HepG2 (cell line): ENCODE results near the gene PGM2. TPM values are rescaled to one million over a fixed set of nuclear protein-coding genes. Genes with fewer than 3 reads are reported as not detected.

Source experiments
- ATAC-seq: fragments of 200-7000 bp; cut with Tn5 transposase; 3 replicates; pipeline ENCODE4 v1.9.1; 2020; ENCODE audit warnings: mild to moderate bottlenecking, moderate library complexity
- BruUV-seq: library from RNA; stranded (reverse); fragments of 400-500 nt; replicated peaks from 2 replicates; lab custom pipeline; 2021; lab: Mats Ljungman, UMichigan
- CTCF ChIA-PET: fragments of 300-600 bp; formaldehyde crosslinking; extraction: SDS; loops from one replicate; lab custom pipeline; 2021; ENCODE audit warnings: low total read pairs, inconsistent platforms, low intra/inter-chr PET ratio; lab: Yijun Ruan, JAX
- POLR2A ChIA-PET: fragments of 350-600 bp; sonication (Branson Sonifier 250); formaldehyde crosslinking; loops from one replicate; lab custom pipeline; 2020; ENCODE audit warnings: antibody characterized with exemption, inconsistent platforms; lab: Yijun Ruan, JAX
- DNase-seq: peaks from one replicate; pipeline ENCODE4 v3.0.0-alpha.2; 2015; ENCODE audit warnings: low spot score
- FAIRE-seq: peaks from 3 replicates; lab custom pipeline; 2011; peaks lifted over from hg19 to GRCh38; lab: Jason Lieb, UNC
- H2AFZ ChIP-seq: one replicate; pipeline ENCODE4 v1.6.1; 2011; ENCODE audit warnings: low read length, inconsistent platforms
- H3K27ac ChIP-seq: fragments of 300-600 bp; 3 replicates; pipeline ENCODE4 v1.8.0; 2011; ENCODE audit warnings: mixed run types, mild to moderate bottlenecking, mixed read lengths, low read length, inconsistent platforms; ENCODE audit not compliant: insufficient read depth; ENCODE audit errors: extremely low read length
- H3K27me3 ChIP-seq, 2 experiments: fragments of 200-600 bp in 1 of 2; 2 replicates in 1 of 2; 3 replicates in 1 of 2; pipeline versions ENCODE4 v1.6.0 to v1.8.0; 2011; ENCODE audit warnings: low read length in 2 of 2, mild to moderate bottlenecking in 2 of 2, moderate library complexity in 2 of 2, inconsistent platforms in 1 of 2; ENCODE audit not compliant: insufficient read depth in 2 of 2, control insufficient read depth in 1 of 2
- H3K36me3 ChIP-seq, 2 experiments: fragments of 200-600 bp in 1 of 2; replicated peaks in 1 of 2; 2 replicates in 1 of 2; 3 replicates in 1 of 2; pipeline versions ENCODE4 v1.5.1 to v1.8.0; 2011; ENCODE audit warnings: low read length in 2 of 2, inconsistent platforms in 1 of 2; ENCODE audit not compliant: insufficient read depth in 2 of 2, control insufficient read depth in 1 of 2
- H3K4me1 ChIP-seq: 2 replicates; pipeline ENCODE4 v1.5.1; 2012; ENCODE audit warnings: low read length, inconsistent platforms; ENCODE audit not compliant: insufficient read depth
- H3K4me2 ChIP-seq: 2 replicates; pipeline ENCODE4 v1.6.0; 2011; ENCODE audit warnings: low read depth, low read length, inconsistent platforms
- H3K4me3 ChIP-seq, 3 experiments: fragments of 200-600 bp in 1 of 3; sonication (generic), shearing (Covaris generic) in 1 of 3; replicated peaks in 1 of 3; 2 replicates each; pipeline ENCODE4 v1.5.1; 2011 to 2016; ENCODE audit warnings: low read length in 3 of 3, inconsistent platforms in 2 of 3, low read depth in 2 of 3, mild to moderate bottlenecking in 2 of 3, control low read depth in 1 of 3, mixed read lengths in 1 of 3; ENCODE audit not compliant: insufficient read depth in 1 of 3
- H3K79me2 ChIP-seq: one replicate; pipeline ENCODE4 v1.6.1; 2011; ENCODE audit warnings: low read length, inconsistent platforms; ENCODE audit not compliant: insufficient read depth
- H3K9ac ChIP-seq: 2 replicates; pipeline ENCODE4 v1.6.0; 2011; ENCODE audit warnings: mild to moderate bottlenecking, low read depth, low read length, inconsistent platforms; ENCODE audit not compliant: insufficient read depth
- H3K9me3 ChIP-seq: 2 replicates; pipeline ENCODE4 v1.5.1; 2012; ENCODE audit warnings: mild to moderate bottlenecking, low read length
- H4K20me1 ChIP-seq: 2 replicates; pipeline ENCODE4 v1.6.0; 2011; ENCODE audit warnings: inconsistent platforms, mild to moderate bottlenecking, low read length, moderate library complexity; ENCODE audit not compliant: insufficient read depth
- BRCA1 ChIP-seq: sonication (generic); formaldehyde crosslinking; IDR thresholded peaks from 2 replicates; pipeline ENCODE4 v1.4.0; 2020; ENCODE audit warnings: missing genetic modification reagents
- FLYWCH1 ChIP-seq: sonication (generic); formaldehyde crosslinking; IDR thresholded peaks from 2 replicates; pipeline ENCODE4 v1.8.1; 2023; ENCODE audit warnings: mild to moderate bottlenecking, missing genetic modification reagents
- HHEX ChIP-seq: IDR thresholded peaks from 2 replicates; pipeline ENCODE4 v1.6.1; 2016; ENCODE audit warnings: control low read depth
- JUND ChIP-seq: sonication (generic); formaldehyde crosslinking; IDR thresholded peaks from 2 replicates; pipeline ENCODE4 v1.8.0; 2022; ENCODE audit warnings: mild to moderate bottlenecking, missing genetic modification reagents
- MYC ChIP-seq: sonication (generic); formaldehyde crosslinking; IDR thresholded peaks from 2 replicates; pipeline ENCODE4 v1.9.0; 2021; ENCODE audit warnings: missing genetic modification reagents, borderline replicate concordance
- POGZ ChIP-seq: sonication (generic); formaldehyde crosslinking; IDR thresholded peaks from 2 replicates; pipeline ENCODE4 v1.4.0; 2020; ENCODE audit warnings: mild to moderate bottlenecking, missing genetic modification reagents
- TAF15 ChIP-seq: fragments of 200-400 bp; formaldehyde crosslinking; IDR thresholded peaks from one replicate; pipeline ENCODE4 v1.6.1; 2018; ENCODE audit warnings: mild to moderate bottlenecking, low read depth, low read length; ENCODE audit not compliant: poor library complexity, severe bottlenecking
- ZNF275 ChIP-seq: sonication (generic); formaldehyde crosslinking; IDR thresholded peaks from 2 replicates; pipeline ENCODE4 v1.8.0; 2022; ENCODE audit warnings: missing genetic modification reagents, mild to moderate bottlenecking, inconsistent platforms, borderline replicate concordance
- ZNF549 ChIP-seq: sonication (generic); formaldehyde crosslinking; IDR thresholded peaks from 2 replicates; pipeline ENCODE4 v1.5.0; 2020; ENCODE audit warnings: missing genetic modification reagents
- WGBS: methylation state at CpG from one replicate; pipeline ENCODE4 v1.1.6; 2017; ENCODE audit warnings: low lambda C conversion rate; 5-methylcytosine and 5-hydroxymethylcytosine counted together
- in situ Hi-C: cut with HindIII; loops from 2 replicates; pipeline ENCODE4 v1.10.0; 2017; ENCODE audit warnings: low pct_unique_long_range_greater_than_20kb; ENCODE audit not compliant: extremely low pct_ligation_motif_present
- intact Hi-C: fragments of 100-400 bp; cut with micrococcal nuclease; formaldehyde crosslinking; loops from one replicate; pipeline ENCODE4 v1.10.0; 2022; ENCODE audit not compliant: unreplicated experiment
- polyA plus RNA-seq, 8 experiments: library from polyadenylated mRNA; depleted of rRNA in 3 of 8; stranded (reverse) in 7 of 8; unstranded in 1 of 8; fragments of >200 nt; fragmentation: Illumina TruSeq in 4 of 8; extraction: Trizol in 4 of 8; gene quantifications; 2 replicates each; pipeline versions ENCODE4 v1.2.1 to v1.2.3, GENCODE V29; 2011 to 2016; ENCODE audit warnings: low read depth in 4 of 8, missing spikeins in 1 of 8, mixed read lengths in 1 of 8; ENCODE audit not compliant: insufficient read depth in 1 of 8
- total RNA-seq, 5 experiments: library from RNA; depleted of rRNA; stranded (reverse); fragments of >200 nt; fragmentation: Illumina TruSeq; extraction: Trizol; gene quantifications; 2 replicates each; pipeline ENCODE4 v1.2.3, GENCODE V29; 2016; ENCODE audit warnings: low read depth in 1 of 5
- TF ChIP-seq, protein P1 (sequence below): sonication (generic); formaldehyde crosslinking; IDR thresholded peaks from 2 replicates; pipeline ENCODE4 v1.5.0; 2020; ENCODE audit warnings: missing genetic modification reagents, mild to moderate bottlenecking, borderline replicate concordance

The PGM2 gene
- total and polyA plus RNA-seq, 2 of the 13 experiments (the other 11 are each of a cell fraction or from before 2014, with no cell fraction given): 14.6 to 36.9 TPM

DNA sequence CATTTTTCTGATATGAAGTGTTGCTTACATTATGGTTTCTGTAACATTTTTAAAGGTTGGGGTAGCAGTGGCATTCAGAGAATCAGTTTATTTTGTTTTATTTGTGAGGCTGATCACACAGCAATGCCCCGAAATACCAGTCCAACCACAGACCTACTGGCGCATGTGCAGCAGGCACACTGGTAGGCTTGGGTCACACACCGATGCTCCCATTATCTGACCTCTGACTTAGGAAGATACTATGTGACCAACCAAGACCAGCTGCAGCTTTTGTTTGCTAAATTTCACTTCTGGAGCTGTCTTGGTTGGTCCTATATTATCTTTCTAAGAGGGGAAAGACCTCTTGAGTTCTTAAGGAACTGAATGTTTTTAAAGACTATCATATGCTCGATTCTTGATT, 18.7 kb downstream of the PGM2 start:
- H3K9me3 ChIP-seq: no peaks in the 10 kb centered on the region
- WGBS: 98% methylated on average over 4 of the region's 4 CpGs
- no peak overlapping the region for H3K4me3 ChIP-seq
- ChIA-PET CTCF (no interaction called here), POLR2A (no interaction called here)
- DNase-seq (no peak), ATAC-seq (no peak), FAIRE-seq (no peak)
- no peak overlapping the region for H3K27ac ChIP-seq
- no peak overlapping the region for H2AFZ ChIP-seq
- no peak overlapping the region for H3K9ac ChIP-seq
- peaks cover 7 to 37% of the 10 kb centered on the region in 2 experiments; a peak in 4 of 5 replicates for H3K36me3 ChIP-seq
- no peaks in the 10 kb centered on the region for H4K20me1 ChIP-seq
- H3K4me2 ChIP-seq: no peak overlapping the region
- no peaks in the 10 kb centered on the region for H3K27me3 ChIP-seq
- H3K4me1 ChIP-seq: no peaks in the 10 kb centered on the region
- no peaks in the 10 kb centered on the region for H3K79me2 ChIP-seq
- intact Hi-C loops: no loop called here
- TF ChIP-seq ZNF549 (CRISPR knock-in tag): no peak
- no peak for TF ChIP-seq POGZ (CRISPR knock-in tag)
- no peak for TF ChIP-seq BRCA1 (CRISPR knock-in tag)
- no peak for TF ChIP-seq TAF15
- TF ChIP-seq, protein P1, sequence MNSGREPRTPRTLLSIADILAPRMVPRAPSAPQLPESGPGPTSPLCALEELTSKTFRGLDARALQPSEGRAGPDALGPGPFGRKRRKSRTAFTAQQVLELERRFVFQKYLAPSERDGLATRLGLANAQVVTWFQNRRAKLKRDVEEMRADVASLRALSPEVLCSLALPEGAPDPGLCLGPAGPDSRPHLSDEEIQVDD: no peak
- TF ChIP-seq MYC: no peak
- TF ChIP-seq ZNF275 (CRISPR knock-in tag): no peak
- no peak for TF ChIP-seq JUND (CRISPR knock-in tag)
- no peak for TF ChIP-seq FLYWCH1 (CRISPR knock-in tag)
- TF ChIP-seq HHEX (CRISPR knock-in tag): no peak
- no TSS peak for BruUV-seq
- in situ Hi-C loops: no loop called here
